NCI-H1092 treated with DMSO at 0.1 percent for 48 hours (cell line): ENCODE data around the gene ZNF322.

Source experiments
- DNase-seq: peaks from one replicate; lab custom pipeline; 2025; lab: John Stamatoyannopoulos, UW

Gene ZNF322

DNA sequence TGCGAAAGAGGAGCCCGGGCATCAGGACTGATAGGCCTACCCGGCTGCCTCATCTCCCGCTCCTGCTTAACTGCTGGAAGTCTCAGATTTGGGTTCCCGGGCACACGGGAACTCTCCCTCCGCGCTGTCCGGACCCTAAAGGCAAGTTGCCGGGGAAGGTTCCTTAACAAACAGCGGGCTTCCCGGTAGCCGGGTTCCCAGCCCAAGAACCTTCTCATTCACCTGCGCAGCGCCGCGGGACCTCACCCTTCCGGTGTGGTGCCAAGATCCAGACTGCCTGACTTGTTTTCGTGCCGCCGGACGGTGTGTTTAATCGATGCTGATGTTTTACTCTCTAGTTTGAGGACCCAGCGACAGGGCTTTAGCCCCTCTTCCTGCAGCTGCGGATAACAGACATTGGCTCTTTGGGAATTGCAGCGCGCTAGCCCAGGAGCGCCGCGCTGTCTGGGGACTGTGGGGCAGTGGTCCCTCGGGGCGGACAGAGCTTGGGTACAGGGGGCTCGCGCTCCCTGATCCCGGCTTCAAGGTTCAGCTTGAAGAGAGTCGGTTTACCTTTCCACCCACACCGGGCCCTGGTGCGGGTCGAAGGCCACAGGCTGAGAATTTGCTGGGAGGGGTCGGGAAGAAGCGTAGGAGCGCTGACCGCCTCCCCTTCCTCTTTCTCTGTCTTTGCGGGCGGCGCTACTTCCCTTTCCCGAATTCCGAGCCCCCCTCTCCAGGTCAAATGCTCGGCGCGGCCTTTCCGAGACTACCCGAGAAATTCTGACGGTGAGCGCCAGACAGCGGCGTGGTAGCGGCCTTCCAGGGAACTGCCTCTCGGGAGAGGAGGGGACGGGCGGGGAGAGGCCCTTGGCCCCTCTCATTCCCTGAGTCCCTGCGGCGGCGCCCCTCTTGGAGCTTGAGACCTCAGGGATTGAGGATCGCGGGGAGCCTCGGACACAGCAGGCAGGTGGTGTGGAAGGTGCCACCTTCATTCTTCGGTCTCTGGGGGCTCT, 45.6 kb downstream of the ZNF322 start:
- DNase-seq, result no peak

DNA sequence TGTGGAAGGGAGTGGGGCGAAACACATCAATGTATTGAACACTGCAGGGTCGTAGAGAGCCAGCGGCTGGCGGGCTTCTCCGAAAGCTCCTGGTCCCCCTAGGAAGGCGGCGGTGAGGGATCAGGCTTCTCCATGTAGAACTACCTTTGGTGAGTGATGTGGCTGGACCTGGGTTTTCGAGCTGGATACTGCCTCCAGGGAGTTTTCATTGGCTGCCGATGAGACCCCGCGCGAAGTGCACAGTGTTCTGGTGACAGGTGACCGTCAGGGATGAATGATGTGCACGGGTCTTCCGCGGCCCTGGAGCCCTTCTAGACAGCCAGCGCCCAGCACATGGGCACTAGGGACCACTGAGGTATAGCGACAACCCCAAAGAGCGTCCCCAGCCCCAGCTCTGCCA, 46.3 kb downstream of the ZNF322 start:
- no peak for DNase-seq

DNA sequence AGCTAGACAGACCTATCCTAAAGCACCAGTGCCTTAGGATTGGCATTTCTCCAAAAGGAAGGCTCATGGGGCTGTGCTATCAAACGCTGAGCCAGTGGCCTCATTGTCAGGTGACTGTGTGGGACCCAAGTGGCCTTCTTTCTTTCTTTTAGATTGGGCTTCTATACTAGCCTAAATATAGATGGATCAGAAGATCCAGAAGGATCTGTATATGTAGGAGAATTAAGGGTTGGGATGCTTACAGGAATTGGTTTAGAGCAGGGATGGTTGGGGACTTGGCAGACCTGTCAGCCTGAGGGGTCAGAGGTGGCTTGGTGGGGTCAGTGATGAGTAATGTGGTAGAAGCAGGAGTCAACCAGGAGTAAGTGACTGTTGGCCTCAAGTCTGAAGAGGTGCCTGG, 47.9 kb downstream of the ZNF322 start:
- DNase-seq, result no peak

DNA sequence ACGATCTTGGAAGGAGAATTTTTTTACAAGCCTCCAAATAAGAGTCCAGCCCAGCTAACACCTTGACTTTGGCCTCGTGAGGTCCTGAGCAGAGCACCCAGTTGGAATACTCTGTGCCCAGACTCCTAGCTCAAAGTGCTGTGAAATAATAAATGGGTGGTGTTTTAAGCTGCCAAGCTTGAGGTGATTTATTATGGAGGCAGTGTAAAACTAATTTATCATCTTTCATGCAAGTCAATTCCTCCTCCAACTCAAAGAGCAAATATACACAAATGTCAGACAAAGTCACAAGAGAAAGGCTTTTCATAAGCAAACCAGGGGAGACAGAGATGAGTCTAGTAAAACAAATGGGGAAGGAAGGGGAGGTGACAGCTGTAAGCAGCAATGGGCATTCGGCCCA, 50.1 kb downstream of the ZNF322 start:
- DNase-seq, result no peak

DNA sequence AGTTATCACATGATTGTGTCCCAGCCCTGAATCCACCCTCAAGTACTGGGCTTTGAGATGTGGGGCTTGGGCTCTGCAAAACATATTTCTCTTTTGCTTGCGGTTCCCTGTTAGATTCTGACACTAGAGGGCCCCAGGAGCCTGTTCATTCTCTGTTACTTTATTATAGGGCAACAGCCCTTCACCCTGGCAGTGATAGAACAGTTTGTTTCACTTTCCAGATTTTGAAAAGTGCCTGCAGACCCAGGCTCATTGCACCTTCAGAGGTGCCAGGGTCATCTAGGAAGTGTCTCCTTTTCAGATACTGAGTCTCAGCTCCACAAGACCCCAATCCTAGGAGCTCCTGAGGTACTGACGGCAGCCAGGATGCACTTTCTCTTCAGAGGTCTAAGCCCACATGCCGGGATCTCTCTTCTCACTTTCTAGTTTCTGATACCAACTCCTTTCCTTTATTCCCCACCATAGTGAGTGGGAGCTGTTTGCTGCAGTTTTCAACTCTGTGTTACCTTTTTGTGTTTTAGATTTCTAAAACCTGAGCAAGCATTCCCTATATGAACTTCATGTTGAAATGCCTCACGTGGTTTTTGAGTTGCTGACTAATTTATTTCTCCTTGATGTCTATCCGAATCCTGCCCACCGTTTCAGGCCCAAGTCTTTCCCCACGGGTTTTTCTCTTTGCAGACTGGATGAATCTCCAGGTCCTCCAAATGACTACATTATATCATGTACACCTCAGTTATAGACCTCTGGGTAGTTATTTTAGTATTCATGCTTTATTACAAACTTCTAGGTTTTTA, 51.9 kb downstream of the ZNF322 start:
- peak; percentile 45 for DNase-seq

DNA sequence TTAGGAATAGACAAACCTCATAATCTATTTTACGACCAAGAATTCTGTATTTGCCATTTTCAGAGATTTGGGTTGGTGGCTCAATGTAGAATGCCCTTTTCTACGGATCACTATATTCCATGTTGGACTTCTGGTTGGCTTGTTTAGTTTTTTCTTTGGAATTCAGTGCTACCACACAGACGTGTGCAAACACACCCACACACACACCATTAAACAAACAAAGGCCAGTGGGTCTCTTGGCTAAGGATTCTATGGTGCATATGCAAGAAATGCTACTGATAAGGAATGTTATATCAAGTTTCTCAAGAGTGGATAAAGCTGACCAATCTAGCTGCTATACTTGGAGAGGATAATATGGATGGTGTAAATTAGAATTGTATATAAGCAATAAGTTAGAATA, 54.7 kb downstream of the ZNF322 start:
- no peak for DNase-seq

DNA sequence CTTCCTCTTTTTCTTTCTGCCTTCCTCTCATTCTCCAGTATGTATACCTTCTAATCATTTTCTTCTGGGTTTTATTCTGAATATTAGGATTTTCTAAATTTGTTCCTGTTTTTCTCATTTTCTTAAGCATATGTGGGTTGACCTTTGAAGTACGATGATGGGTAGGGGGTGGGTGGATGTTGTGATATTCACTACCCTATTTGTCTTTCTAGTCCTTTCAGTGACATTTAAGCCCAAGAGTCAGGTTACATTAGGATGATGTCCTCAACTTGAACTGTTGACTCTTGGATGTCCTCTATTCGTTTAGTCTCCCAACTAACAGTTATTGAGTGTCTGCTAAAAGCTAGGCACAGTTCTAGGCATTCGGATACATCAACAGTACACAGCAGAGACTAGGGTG, 55.5 kb downstream of the ZNF322 start:
- DNase-seq, result no peak

DNA sequence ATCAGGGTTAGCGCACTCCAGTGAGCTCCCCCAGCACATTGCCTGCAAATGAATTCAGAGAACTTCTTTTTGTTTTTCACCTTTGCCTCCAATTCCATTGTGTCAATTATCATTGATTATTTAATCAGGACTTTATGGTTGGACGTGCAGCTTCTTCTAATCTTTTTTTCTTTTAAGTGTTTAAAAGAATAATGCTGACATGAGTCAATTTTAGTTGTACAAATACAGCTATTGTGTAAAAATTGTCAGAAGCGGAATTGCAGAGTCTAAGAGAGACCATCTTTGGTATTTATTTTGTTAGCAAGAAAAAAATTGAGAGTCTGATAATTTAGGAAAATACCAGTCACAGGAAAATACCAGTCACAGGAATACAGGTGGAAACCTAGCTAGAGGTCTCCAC, 57.3 kb downstream of the ZNF322 start:
- DNase-seq, result no peak

DNA sequence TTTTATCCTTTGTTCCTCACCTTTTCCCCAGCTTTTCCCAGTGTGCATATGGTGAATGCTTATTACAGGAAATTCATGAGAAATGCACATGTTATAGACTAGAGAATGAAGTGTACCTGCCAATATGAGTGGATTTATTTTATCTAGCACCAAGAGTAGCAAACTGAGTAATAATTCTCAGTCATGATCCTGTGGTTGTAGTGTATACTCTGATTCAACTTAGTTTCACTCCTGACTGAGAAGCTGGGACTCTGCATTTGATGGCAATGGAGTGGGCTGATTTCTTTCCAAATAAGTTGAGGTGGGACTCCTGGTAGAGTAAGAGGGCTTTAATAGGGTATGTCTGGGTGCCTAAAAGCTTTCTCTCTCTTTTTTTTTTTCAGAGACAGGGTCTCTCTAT, 58.8 kb downstream of the ZNF322 start:
- DNase-seq, result no peak

DNA sequence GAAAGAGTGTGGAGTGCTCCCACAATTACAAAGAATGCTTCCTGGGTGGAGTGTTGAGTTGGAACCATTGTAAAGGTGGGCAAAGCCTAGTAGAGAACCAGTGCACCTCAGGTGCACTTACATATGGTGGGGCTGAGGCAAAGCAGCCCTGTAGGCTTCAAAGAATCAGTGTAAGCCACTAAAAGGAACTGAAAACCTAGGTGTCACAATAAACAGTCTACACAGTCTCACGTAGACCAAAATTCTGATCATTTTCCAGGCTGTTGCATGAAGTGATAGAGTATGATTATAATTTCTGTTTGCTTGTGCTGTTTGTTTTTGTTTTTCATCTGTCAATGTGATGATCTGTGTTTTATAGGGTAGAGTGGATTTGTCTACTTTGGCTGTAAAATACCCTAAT, 60.0 kb downstream of the ZNF322 start:
- no peak for DNase-seq

DNA sequence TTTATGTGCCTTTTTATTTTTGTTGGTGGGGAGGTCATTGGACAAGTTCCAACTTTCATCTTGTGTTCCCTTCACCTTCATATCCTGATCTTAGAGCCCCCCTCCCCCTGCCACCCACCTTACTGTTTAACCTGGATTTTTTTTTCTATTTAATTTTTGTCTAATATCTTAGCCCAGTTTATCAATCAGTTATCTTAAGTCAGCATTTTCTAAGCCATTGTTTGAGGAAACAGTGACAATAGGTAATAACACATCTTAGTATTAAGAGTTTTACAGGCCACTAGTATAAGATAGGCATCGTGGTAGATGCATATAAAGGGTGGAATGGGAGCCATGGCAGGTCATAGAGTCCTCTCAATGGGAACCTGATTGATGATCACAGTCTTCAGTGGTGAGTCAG, 60.4 kb downstream of the ZNF322 start:
- no peak for DNase-seq

DNA sequence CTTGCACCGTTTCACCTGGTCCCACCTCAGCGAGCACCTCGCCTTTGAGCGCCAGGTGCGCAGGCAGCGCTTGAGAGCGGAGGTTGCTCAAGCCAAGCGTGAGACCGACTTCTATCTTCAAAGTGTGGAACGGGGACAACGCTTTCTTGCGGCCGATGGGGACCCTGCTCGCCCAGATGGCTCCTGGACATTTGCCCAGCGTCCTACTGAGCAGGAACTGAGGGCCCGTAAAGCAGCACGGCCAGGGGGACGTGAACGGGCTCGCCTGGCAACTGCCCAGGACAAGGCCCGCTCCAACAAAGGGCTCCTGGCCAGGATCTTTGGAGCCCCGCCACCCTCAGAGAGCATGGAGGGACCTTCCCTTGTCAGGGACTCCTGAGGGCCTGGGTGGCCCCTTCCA, 61.3 kb downstream of the ZNF322 start:
- no peak for DNase-seq

DNA sequence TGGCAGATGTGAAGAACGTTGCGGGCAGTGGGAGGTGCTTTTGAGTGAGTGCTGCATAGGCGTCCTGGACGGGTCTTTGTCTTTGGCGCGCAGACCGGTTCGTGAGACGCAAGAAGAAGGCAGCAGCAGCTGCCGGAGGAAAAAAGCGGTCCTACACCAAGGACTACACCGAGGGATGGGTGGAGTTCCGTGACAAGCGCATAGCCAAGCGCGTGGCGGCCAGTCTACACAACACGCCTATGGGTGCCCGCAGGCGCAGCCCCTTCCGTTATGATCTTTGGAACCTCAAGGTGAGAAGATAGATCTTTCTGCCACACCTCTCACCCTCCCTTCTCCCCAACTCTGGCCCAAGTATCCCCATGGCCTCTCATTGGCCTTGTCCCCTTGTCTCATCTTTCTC, 61.7 kb downstream of the ZNF322 start:
- no peak for DNase-seq

DNA sequence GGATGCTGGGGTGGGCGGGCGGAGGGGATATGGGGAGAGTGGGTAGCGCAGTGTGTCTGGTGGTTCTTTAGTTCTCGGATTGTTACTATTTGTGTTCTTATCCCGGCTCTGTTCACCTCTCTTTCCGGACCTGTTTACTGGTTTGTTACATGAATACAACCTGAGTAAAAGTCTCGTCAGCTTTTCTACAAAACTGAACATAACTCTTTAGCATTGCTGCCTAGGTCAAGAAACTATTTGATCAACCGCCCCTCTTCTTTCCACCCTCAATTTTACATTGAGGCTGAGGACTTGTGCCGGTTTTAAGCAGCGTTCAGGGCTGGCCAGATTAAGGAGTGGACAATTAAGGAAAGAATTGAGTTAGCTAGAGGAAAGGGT, 62.2 kb downstream of the ZNF322 start:
- no peak for DNase-seq

DNA sequence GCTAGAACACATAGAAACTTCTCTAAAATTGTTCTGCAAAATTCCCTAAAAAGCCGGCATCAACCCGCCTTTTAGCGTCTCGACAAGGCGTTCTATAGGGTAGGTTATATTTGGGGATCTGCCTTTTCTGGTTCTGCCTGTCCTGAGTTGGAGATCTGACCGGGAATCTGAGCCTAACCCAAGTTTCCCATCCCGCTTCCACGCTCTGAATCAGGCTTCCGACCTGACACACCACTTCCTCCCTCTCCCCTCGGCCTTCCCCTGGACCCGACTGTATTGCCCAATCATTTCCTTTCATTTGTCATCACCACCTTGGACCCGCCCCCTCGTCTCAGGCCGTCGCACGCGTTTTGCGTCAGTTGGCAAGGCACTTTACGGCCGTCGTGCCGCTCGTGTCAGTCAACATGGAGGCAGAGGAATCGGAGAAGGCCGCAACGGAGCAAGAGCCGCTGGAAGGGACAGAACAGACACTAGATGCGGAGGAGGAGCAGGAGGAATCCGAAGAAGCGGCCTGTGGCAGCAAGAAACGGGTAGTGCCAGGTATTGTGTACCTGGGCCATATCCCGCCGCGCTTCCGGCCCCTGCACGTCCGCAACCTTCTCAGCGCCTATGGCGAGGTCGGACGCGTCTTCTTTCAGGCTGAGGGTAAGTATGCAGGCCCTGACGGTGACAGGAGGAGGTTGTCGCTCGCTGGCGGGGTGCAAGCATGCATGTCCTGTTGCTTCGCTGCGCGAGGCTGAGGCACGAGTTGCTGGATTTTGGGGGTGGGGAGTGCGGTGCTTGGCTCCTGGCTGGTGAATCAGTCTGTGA, 62.8 kb downstream of the ZNF322 start, which contains the start of gene ABT1:
Gene ABT1 (plus strand): TSS at position 375 of the 810 bp plus-strand sequence. CDS start 30 bp downstream, at position 405.
- DNase-seq, result peak; percentile 93

DNA sequence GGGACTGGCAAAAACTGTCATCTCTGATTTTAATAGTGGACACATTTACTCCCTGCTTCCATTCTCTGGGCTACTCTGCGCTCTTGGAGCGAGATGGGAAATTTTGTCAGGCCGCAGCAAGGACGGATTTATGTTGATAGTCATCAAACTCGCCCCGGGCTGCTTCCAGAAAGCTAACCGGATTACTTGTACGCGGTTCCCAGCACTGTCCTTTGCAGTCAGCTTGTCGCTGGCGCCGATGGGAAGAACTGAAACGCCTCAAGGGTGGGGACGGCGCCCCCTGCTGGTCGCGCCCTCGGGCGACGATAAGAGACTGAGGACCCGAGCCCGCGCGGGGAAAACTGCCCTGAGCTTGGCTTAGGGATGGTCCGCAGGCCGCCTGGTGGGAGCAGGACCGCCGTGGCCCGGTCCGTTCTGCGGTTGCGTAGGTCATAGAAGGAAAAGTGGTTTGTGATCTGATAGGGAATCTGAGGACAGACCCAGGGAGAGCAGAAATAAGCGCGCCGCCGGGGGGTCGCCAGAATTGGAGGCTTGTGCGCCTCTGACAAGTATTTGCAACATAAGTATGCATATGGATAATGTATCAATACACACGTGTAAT, 63.8 kb downstream of the ZNF322 start:
- DNase-seq, result peak; percentile 78

DNA sequence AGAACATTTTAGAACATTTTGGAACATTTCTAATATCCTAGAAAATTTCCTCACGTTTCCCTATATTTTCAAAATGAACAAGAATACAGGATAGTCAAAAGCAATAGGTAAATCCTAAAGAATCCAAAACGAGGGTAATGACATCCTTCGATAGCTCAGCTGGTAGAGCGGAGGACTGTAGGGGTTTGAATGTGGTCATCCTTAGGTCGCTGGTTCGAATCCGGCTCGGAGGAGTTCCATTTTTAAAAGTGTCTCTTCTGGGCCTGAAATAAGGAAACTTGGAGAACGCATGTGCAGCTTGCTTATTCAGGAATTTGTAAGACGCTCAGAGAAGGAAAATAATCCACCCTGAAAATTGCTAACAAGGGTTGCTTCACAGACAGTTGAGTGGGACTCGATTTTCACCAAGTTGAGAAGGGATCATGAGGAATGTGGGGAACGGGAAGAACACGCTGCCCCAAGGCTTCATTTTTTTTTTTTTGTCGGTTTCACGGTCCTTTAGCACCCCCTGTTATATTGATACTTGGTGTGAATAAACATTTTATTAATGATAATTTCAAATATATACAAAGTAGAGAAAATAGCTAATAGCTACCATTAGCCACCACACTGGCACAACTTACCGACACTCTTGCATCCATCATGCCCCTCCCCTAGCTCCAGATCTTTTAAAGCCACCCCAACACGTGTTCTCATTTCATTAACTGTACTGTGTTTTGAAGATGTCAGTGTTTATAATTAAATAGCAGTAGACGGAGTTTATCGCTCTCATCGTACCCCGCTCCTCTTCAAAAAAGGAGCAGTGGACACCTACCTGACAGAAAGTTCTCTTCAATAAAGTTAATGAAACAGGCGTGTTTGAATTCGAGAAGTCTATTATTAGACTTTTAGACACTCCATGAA, 64.6 kb downstream of the ZNF322 start:
- DNase-seq, result no peak

DNA sequence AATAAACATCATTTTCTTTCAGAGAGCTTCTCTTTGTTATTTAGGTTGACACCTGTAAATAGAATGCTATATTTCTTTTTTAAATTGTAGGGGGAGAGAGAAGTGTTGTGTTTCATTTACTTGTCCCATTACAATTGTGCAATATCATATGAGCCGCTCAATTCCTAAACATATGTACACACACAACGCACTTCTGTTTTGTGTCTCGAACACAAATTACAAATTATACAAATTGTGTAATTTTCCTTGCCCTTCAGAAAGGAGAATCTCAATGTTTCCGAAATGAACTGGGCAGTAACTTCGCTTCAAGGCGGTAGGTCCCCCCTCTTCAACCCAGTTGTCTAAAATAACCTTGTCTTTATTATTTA, 65.4 kb downstream of the ZNF322 start:
- DNase-seq, result no peak

DNA sequence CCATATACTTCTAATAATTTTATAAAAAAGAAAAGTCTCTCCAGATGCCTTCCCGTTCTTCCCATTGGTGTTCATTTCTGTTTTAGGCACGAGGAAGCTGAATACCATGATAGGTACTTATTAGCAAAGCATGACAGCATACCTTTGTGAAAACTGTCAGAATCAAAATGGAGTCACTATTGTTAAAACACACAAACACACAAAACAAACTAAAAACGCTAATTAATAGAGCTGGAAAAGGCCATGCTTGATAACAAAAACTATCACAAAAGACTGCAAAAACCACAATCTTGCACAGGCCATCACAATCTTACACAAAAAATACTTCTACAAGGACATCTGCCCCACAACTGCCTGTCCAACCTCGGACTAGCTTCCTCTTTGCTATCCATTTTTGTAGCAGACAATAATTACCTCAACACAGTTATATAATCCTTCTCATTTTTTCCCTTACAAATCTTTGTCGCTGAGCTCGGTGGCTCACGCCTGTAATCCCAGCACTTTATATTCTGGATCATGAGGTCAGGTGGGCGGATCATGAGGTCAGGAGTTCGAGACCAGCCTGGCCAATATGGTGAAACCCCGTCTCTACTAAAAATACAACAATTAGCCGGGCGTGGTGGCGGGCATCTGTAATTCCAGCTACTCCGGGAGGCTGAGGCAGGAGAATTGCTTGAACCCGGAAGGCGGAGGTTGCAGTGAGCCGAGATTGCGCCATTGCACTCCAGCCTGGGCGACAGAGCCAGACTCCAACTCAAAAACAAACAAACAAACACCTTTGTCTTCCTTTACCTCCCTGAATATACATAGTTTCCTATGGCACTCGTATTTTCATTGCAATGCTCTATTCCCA, 66.0 kb downstream of the ZNF322 start:
- DNase-seq, result no peak

DNA sequence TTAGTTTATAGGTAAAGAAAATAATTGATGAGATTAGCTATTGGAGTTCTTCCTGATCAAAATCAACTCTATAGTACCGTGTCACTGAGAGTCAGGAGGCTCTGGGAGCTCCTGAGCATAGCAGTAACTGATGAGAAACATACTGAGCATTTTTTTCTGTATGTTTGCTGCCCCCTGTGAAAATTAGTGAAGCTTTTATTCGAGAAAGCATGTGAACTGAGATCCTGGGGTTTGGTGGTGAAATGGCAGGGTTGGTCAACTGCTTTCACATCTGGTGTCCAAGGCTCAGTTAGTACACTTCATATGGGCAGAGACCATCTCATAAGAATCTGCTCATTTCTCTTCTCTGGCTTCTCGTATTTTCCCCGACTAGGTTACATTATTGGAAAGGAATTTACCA, 66.9 kb downstream of the ZNF322 start:
- DNase-seq, result no peak
